NCI-H2171 treated with DMSO at 0.1 percent for 48 hours (cell line): ENCODE data around the gene FGF7.
"Not testable (repeated sequence)": the region's sequence is repeated elsewhere in the genome, so short reads cannot be mapped to it uniquely, and the experiment has no call there.

Source experiments
- DNase-seq: peaks from one replicate; lab custom pipeline; 2025; lab: John Stamatoyannopoulos, UW

The FGF7 gene

GRCh38 chr15:49423021-49423420 is at the start of gene FGF7:
Gene FGF7 (plus strand): TSS chr15:49423242. CDS start chr15:49424298, 1,056 bp downstream.
- DNase-seq, result no peak

- no peak for DNase-seq
Measured at GRCh38 chr15:49379996-49380395, 43.0 kb upstream of the FGF7 start.

GRCh38 chr15:49380912-49381311 is 42.1 kb upstream of the FGF7 start:
- DNase-seq, result peak; percentile 12

DNA sequence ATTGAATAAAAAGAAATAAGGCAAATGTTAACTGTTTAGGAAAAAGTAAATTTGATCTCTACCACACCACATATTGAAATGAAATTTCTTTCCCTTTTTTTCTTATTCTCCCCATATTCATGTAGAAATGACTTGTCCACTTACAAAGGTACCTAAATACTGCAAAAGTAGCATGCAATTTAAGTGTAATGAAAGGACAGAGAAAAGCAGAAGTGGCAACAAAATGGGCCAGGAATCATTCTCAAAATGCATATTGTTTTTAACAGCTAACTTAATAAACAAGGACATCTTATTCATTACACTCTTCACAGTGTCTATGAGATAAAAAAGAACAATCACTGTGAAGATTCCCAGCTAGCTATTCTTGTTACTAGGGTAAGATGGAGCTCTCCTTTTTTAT is 40.6 kb upstream of the FGF7 start:
- DNase-seq, result no peak

DNA sequence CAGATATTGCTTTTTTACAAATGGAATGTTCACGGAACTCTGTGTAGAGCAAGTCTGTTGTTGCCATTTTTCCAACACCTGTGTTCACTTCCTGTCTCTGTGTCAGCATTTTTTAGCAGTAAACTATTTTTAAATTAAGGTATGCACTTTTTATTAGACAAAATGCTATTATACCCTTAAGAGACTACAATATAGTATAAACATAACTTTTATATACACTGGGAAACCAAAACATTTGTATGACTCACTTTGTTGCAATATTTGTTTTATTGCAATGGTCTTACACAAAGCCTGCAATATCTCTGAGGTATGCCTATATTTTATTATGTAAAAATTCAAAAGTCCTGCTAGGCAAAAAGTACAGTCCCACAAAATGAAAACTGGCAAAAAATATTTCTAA is 39.8 kb upstream of the FGF7 start:
- DNase-seq, result no peak

- DNase-seq, result no peak
Measured at GRCh38 chr15:49387471-49387870, 35.6 kb upstream of the FGF7 start.

- DNase-seq, result not testable (repeated sequence)
Measured at GRCh38 chr15:49402515-49403296, 20.3 kb upstream of the FGF7 start.

GRCh38 chr15:49406352-49407118 is 16.5 kb upstream of the FGF7 start:
- DNase-seq, result no peak

DNA sequence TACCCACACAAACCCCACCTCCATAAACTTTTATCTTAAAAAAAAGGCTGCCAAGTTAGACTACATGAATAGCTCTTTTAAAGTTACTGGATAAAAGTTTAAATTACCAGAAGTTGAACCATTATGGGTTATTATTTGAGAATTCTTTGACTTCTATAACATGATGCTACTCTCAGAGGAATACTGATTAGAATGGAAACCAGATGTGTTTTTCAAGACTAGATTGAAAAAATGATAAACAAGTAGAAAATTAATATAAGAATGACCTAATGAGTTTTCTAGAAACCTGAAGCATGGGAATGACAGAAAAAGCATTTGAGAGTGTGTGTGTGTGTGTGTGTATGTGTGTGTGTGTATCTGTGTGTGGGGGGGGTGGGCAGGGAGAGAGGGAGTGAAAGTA is 12.4 kb upstream of the FGF7 start:
- no peak for DNase-seq

DNA sequence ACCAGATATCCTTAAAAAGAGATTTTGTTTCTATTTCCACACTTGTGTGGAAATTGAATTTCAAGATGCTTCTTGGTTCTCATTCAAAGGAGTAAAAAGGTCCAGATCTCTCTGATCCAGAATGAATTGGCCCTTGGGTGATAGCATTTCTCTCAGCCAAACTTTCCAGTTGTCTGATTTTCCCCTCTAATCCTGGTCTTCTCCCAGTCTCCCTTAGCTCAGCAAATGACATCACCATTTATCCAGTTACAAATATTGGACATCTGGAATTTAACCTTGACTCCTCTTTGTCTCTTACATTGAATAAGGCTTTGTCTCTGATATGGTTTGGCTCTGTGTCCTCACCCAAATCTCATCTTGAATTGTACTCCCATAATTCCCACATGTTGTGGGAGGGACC is 10.2 kb upstream of the FGF7 start:
- no peak for DNase-seq

DNA sequence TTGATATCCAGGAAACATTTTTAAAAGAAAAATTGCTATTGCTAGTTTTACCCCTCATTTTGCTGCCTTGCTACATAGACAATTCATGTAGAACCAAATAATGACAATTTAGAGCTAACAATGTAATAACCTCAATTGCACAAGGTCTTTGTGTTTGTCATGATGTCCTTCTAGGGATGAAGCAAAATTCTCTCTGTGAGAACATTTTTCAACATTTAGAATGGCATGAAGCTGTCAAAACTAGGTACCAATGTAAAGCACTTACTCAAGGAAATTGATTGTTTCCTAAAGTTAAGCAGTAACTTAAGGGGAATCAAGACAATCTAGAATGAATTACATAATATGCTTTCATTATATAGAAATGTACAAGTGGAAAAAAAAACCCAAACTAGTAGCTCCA is 7.9 kb upstream of the FGF7 start:
- DNase-seq, result no peak

GRCh38 chr15:49415638-49416037 is 7.4 kb upstream of the FGF7 start:
- DNase-seq, result no peak

DNA sequence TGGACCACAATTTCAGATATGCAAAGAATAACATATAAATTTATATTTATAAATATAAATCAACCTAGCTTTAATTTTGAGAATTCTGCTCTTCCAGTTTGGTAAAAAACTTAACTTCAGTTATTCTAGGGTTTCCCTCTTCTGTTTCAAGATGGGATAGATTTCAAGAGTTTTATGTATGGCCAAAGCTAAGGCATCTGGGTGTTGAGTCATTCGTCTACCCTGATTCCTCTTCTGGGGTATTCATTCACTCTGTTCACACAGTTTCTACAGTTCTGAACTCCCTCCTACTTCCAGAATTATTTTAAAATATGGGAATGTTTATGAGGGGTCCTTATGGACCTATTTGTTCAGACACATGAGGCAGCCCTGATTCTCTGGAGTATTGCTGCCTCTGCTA is 4.2 kb upstream of the FGF7 start:
- no peak for DNase-seq

DNA sequence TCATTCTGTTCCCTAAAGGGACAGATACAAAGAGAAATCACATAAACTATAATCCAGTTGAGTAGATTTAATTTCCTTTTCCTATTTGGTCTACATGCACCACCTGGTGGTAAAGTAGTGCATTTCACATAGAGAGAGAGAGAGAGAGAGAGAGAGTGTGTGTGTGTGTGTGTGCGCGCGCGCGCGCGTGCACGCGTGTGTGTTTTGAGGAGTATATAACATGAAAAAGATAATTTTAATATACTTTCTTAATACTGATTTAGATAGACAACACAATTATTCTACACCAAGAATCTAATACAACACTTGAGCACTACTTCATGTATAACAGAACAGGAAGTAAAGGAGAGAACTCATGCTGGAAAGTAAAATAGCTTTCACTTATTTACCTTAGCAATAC is 1.1 kb upstream of the FGF7 start:
- peak; percentile 26 for DNase-seq

DNA sequence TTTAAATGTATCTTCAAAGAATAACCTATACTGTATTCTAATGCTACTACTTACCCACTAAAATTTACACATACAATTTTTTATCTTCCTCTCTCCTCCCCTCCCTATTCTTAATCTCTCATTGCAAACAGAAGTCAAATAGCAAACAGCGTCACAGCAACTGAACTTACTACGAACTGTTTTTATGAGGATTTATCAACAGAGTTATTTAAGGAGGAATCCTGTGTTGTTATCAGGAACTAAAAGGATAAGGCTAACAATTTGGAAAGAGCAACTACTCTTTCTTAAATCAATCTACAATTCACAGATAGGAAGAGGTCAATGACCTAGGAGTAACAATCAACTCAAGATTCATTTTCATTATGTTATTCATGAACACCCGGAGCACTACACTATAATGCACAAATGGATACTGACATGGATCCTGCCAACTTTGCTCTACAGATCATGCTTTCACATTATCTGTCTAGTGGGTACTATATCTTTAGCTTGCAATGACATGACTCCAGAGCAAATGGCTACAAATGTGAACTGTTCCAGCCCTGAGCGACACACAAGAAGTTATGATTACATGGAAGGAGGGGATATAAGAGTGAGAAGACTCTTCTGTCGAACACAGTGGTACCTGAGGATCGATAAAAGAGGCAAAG is 984 bp downstream of the FGF7 start:
- DNase-seq, result no peak

DNA sequence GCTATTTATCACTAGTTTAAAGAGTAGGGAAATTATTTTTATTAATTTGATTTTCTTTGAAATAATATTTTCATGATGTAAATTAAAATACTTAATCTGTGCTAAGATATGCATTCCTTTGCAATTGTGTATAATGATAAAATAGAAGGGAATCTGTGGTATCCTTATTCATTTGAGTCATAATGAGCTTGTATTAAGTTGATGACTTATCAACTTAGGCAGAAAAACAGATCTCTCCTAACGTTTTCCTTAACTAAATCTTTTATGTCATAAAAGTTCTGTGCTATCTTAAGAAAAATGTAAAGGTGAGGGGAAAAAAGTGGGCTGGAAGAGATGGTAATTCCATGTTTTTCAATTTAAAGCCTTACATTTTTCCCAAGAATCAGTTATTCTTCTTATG is 1.9 kb downstream of the FGF7 start:
- DNase-seq, result no peak

- DNase-seq, result no peak
Measured at GRCh38 chr15:49427372-49427771, 4.3 kb downstream of the FGF7 start.

GRCh38 chr15:49428409-49429095 is 5.5 kb downstream of the FGF7 start:
- DNase-seq, result no peak

DNA sequence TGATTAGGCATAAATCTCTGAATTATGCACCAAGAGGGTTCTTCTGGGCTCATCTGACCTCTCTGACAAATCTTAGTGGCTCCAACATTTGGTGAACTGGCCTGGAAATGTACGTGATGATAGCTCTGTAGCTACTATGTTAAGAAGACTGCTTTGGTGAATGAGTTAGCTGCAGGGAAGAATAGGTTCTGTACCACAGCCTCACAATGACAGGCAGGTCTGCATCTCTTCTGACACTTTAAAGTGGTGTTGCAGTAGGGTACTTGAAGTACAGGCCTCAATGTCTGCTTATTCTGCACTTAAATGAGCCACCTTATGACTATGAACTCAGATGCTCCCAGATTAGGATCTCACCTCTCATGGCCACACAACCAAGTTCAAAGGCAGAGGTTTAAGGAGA is 7.0 kb downstream of the FGF7 start:
- no peak for DNase-seq

GRCh38 chr15:49435174-49435573 is 12.1 kb downstream of the FGF7 start:
- no peak for DNase-seq

DNA sequence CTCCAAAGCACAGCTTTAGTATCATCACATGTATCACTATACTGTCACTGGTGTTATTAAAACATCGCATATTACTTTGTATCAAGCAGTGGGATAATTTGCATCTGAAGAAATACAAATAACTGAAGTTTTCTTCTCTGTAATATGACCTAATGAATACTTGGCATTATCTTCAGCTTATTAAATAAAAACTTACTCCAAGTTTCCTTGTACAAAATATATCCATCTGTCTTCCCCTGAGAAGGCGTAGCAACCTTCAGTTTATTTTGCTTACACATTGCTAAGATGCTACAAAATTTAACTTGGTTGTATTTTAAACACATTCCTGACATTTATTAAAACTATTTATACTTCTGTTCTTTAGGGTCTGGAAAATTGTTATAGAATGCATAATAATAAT is 13.7 kb downstream of the FGF7 start:
- no peak for DNase-seq

GRCh38 chr15:49438962-49439631 is 16.1 kb downstream of the FGF7 start:
- no peak for DNase-seq
